GM12878 (cell line): Measurements from ENCODE around the gene MSH3. TPM values are rescaled to one million over a fixed set of nuclear protein-coding genes. Genes with fewer than 3 reads are reported as not detected.

Experiments
- HCFC1 ChIP-seq: fragments of 150-350 bp; IDR thresholded peaks from 2 replicates; pipeline ENCODE4 v1.6.1; 2014; ENCODE audit warnings: low read length
- HSF1 ChIP-seq: fragments of 150-350 bp; IDR thresholded peaks from 2 replicates; pipeline ENCODE4 v1.6.1; 2014; ENCODE audit warnings: mild to moderate bottlenecking, low read depth, low read length
- IRF5 ChIP-seq: fragments of 450-650 bp; IDR thresholded peaks from 2 replicates; pipeline ENCODE4 v1.6.1; 2017; ENCODE audit warnings: borderline replicate concordance
- NFXL1 ChIP-seq: fragments of 450-650 bp; IDR thresholded peaks from 2 replicates; pipeline ENCODE4 v1.6.1; 2017; ENCODE audit warnings: antibody characterized with exemption, mild to moderate bottlenecking, borderline replicate concordance
- POU2F2 ChIP-seq: IDR thresholded peaks from 3 replicates; pipeline ENCODE4 v1.6.1; 2011; ENCODE audit warnings: low read depth, mild to moderate bottlenecking, low read length, borderline replicate concordance
- RCOR1 ChIP-seq: conservative IDR thresholded peaks from 2 replicates; pipeline ENCODE4 v1.6.1; 2012; ENCODE audit warnings: low read depth, low read length, improper control_type of control experiment
- ZBTB40 ChIP-seq: fragments of 450-650 bp; IDR thresholded peaks from 2 replicates; pipeline ENCODE4 v1.6.1; 2016; ENCODE audit warnings: mild to moderate bottlenecking, moderate library complexity, borderline replicate concordance
- ZNF274 ChIP-seq: IDR thresholded peaks from one replicate; pipeline ENCODE4 v1.8.0; 2011; ENCODE audit not compliant: insufficient read length, insufficient read depth
- ZNF592 ChIP-seq: fragments of 450-650 bp; IDR thresholded peaks from 2 replicates; pipeline ENCODE4 v1.6.1; 2017; ENCODE audit warnings: mild to moderate bottlenecking, moderate library complexity
- ZNF622 ChIP-seq: fragments of 450-650 bp; IDR thresholded peaks from 2 replicates; pipeline ENCODE4 v1.6.1; 2017; ENCODE audit warnings: mild to moderate bottlenecking, inconsistent platforms
- polyA plus RNA-seq, 11 experiments: library from polyadenylated mRNA; depleted of rRNA in 4 of 11; unstranded in 6 of 11; stranded (reverse) in 5 of 11; fragments of >200 nt; fragmentation: Nextera tagmentation in 4 of 11; fragmentation: Illumina TruSeq in 1 of 11; extraction: Ambion mirVana in 4 of 11; extraction: Trizol in 1 of 11; gene quantifications; 1 replicate in 1 of 11; 2 replicates in 10 of 11; pipeline versions ENCODE4 v1.2.1 to v1.2.3, GENCODE V29; 2011 to 2016; ENCODE audit warnings: inconsistent platforms in 2 of 11, missing spikeins in 2 of 11, low read depth in 1 of 11
- total RNA-seq, 4 experiments: library from RNA; depleted of rRNA in 3 of 4; stranded (reverse); fragments of >200 nt in 3 of 4; fragmentation: Illumina TruSeq in 1 of 4; extraction: Trizol in 1 of 4; gene quantifications; 2 replicates each; pipeline versions ENCODE4 v1.2.1 to v1.2.3, GENCODE V29; 2013 to 2021

Gene MSH3
- total and polyA plus RNA-seq, 10 of the 15 experiments (the other 5 are each of a cell fraction or from before 2014, with no cell fraction given): 4.7 to 17.5 (median 12.2) TPM

GRCh38 chr5:80796846-80797245 is 142.4 kb downstream of the MSH3 start (continued):
- TF ChIP-seq ZNF592: no peak
- TF ChIP-seq ZBTB40: no peak
- TF ChIP-seq ZNF622: no peak
- no peak for TF ChIP-seq HCFC1
- TF ChIP-seq IRF5: no peak
- TF ChIP-seq NFXL1: no peak
- TF ChIP-seq HSF1: no peak
- TF ChIP-seq RCOR1: no peak
- no peak for TF ChIP-seq ZNF274
- no peak for TF ChIP-seq POU2F2
